ENCODE data around the gene IL5. TPM values are rescaled to one million over a fixed set of nuclear protein-coding genes. Genes with fewer than 3 reads are reported as not detected.

Gene IL5
- total and polyA plus RNA-seq, 2 of the 13 experiments (the other 11 are each of a cell fraction or from before 2014, with no cell fraction given), result not detected

DNA sequence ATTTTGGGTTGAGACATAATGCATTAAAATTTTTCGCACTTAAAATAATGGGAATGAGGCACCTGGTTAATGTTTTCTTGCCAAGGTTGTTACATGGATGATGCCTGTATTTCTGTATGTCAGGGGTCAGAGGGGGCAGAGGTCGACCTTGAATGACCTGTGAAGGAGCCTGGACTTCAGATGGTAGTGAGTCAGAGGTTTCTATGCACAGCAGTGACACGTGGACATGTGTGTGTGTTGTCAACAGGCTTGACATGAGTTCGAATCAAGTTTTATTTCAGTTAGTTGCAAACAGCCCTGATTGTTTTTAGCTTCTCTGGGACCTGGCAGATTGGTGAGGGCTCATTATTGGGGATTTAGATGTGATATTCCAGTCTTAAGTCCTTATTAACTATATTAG lies 3.6 kb downstream of the IL5 start (continued):
- TF ChIP-seq, protein P1, sequence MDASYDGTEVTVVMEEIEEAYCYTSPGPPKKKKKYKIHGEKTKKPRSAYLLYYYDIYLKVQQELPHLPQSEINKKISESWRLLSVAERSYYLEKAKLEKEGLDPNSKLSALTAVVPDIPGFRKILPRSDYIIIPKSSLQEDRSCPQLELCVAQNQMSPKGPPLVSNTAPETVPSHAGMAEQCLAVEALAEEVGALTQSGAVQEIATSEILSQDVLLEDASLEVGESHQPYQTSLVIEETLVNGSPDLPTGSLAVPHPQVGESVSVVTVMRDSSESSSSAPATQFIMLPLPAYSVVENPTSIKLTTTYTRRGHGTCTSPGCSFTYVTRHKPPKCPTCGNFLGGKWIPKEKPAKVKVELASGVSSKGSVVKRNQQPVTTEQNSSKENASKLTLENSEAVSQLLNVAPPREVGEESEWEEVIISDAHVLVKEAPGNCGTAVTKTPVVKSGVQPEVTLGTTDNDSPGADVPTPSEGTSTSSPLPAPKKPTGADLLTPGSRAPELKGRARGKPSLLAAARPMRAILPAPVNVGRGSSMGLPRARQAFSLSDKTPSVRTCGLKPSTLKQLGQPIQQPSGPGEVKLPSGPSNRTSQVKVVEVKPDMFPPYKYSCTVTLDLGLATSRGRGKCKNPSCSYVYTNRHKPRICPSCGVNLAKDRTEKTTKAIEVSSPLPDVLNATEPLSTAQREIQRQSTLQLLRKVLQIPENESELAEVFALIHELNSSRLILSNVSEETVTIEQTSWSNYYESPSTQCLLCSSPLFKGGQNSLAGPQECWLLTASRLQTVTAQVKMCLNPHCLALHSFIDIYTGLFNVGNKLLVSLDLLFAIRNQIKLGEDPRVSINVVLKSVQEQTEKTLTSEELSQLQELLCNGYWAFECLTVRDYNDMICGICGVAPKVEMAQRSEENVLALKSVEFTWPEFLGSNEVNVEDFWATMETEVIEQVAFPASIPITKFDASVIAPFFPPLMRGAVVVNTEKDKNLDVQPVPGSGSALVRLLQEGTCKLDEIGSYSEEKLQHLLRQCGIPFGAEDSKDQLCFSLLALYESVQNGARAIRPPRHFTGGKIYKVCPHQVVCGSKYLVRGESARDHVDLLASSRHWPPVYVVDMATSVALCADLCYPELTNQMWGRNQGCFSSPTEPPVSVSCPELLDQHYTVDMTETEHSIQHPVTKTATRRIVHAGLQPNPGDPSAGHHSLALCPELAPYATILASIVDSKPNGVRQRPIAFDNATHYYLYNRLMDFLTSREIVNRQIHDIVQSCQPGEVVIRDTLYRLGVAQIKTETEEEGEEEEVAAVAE (CRISPR knock-in tag; IDR thresholded peaks at IDR 0.05; ENCODE audit: borderline replicate concordance), result no peak
- peak; percentile 80 for TF ChIP-seq FOXK2 (IDR thresholded peaks at IDR 0.05)

DNA sequence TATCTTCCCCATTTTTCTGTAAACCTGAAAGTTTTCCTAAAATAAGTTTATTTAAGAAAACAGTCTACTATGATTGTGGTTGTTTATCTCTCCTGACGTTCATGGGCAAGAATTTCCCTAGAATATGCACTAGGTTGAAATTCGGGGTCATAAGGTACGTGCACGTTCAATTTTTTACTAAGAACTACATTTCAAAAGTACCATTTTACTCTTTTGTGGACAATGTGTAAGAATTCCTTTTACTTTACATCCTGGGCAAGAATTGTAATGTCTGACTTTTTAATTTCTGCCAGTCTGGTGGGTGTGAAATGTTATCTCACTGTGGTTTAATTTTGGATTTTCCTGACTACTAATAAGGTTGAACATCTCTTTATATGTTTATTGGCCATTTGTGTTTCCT lies 12.4 kb downstream of the IL5 start:
- 40% methylated on average over 4 of the region's 4 CpGs for WGBS (ENCODE audit: low lambda C conversion rate)
- no peaks in the 10 kb centered on the region for H3K9me3 ChIP-seq (ENCODE audit: low read length)
- no peak overlapping the region for H3K4me2 ChIP-seq (ENCODE audit: low read depth, low read length)
- CTCF ChIA-PET (ENCODE audit: low intra/inter-chr PET ratio, low total read pairs), result no interaction called here
- no peaks in the 10 kb centered on the region for H3K79me2 ChIP-seq (ENCODE audit: insufficient read depth, low read length)
- H3K27me3 ChIP-seq (ENCODE audit: control insufficient read depth in 1 of 2, insufficient read depth in 2 of 2, low read length in 2 of 2), result no peaks in the 10 kb centered on the region
- H3K36me3 ChIP-seq (replicated peaks in 1 of 2; ENCODE audit: control insufficient read depth in 1 of 2, insufficient read depth in 2 of 2, low read length in 2 of 2), result no peaks in the 10 kb centered on the region
- H3K4me1 ChIP-seq (ENCODE audit: insufficient read depth, low read length), result peaks cover 14% of the 10 kb centered on the region
- no peak overlapping the region for H3K4me3 ChIP-seq (replicated peaks in 1 of 3; ENCODE audit: insufficient read depth in 1 of 3, low read depth in 2 of 3, low read length in 3 of 3)
- no peak for FAIRE-seq
- no peak for ATAC-seq
- H3K9ac ChIP-seq (ENCODE audit: insufficient read depth, low read depth, low read length), result no peak overlapping the region
- in situ Hi-C loops (cut with HindIII; ENCODE audit: extremely low pct_ligation_motif_present, low pct_unique_long_range_greater_than_20kb), result no loop called here
- intact Hi-C loops (cut with micrococcal nuclease; ENCODE audit: unreplicated experiment), result no loop called here
- no TSS peak for BruUV-seq (replicated peaks)
- H3K27ac ChIP-seq (ENCODE audit: extremely low read length, insufficient read depth, low read length), result no peak overlapping the region
- H2AFZ ChIP-seq (ENCODE audit: low read length), result no peak overlapping the region
- H4K20me1 ChIP-seq (ENCODE audit: insufficient read depth, low read length), result no peaks in the 10 kb centered on the region
- DNase-seq (ENCODE audit: low spot score), result no peak
- no peak for TF ChIP-seq HNF4G (IDR thresholded peaks at IDR 0.05; ENCODE audit: borderline replicate concordance, low read depth, low read length)
- no peak for TF ChIP-seq HNF4G (CRISPR knock-in tag; IDR thresholded peaks at IDR 0.05; ENCODE audit: borderline replicate concordance, low read depth)
- no peak for TF ChIP-seq ZFP82 (CRISPR knock-in tag; IDR thresholded peaks at IDR 0.05; ENCODE audit: borderline replicate concordance)
- no peak for TF ChIP-seq KDM5A (IDR thresholded peaks at IDR 0.05; ENCODE audit: borderline replicate concordance, low read length)
- TF ChIP-seq NONO (IDR thresholded peaks at IDR 0.05), result no peak
- TF ChIP-seq NONO (CRISPR knock-in tag; conservative IDR thresholded peaks at IDR 0.05), result no peak
- no peak for TF ChIP-seq ZFYVE20 (CRISPR knock-in tag; IDR thresholded peaks at IDR 0.05; ENCODE audit: borderline replicate concordance, low read depth)
- no peak for TF ChIP-seq CHCHD3 (CRISPR knock-in tag; IDR thresholded peaks at IDR 0.05)
- TF ChIP-seq, protein P2, sequence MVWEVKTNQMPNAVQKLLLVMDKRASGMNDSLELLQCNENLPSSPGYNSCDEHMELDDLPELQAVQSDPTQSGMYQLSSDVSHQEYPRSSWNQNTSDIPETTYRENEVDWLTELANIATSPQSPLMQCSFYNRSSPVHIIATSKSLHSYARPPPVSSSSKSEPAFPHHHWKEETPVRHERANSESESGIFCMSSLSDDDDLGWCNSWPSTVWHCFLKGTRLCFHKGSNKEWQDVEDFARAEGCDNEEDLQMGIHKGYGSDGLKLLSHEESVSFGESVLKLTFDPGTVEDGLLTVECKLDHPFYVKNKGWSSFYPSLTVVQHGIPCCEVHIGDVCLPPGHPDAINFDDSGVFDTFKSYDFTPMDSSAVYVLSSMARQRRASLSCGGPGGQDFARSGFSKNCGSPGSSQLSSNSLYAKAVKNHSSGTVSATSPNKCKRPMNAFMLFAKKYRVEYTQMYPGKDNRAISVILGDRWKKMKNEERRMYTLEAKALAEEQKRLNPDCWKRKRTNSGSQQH (CRISPR knock-in tag; IDR thresholded peaks at IDR 0.05; ENCODE audit: low read depth), result no peak
- no peak for TF ChIP-seq ZNF430 (CRISPR knock-in tag; IDR thresholded peaks at IDR 0.05)
- POLR2A ChIA-PET, result no interaction called here

Data from HepG2 (cell line).